ENCODE results near the gene ARHGEF19. TPM values are rescaled to one million over a fixed set of nuclear protein-coding genes. Genes with fewer than 3 reads are reported as not detected.

Gene ARHGEF19
- total RNA-seq, 1 experiment from 2014 or later, result 21.6 TPM

GRCh38 chr1:16252912-16253311, 40.5 kb upstream of the ARHGEF19 start:
- TF ChIP-seq REST (IDR thresholded peaks at IDR 0.05; ENCODE audit: insufficient read depth in 1 of 2, low read depth in 2 of 2, low read length in 1 of 2) (no peak), CTCF (IDR thresholded peaks at IDR 0.05) (no peak), POLR2AphosphoS5 (IDR thresholded peaks at IDR 0.05; ENCODE audit: low read depth, low read length) (no peak), SIN3A (IDR thresholded peaks at IDR 0.05; ENCODE audit: borderline replicate concordance, insufficient read depth, low read depth, low read length) (no peak), TCF7L2 (IDR thresholded peaks at IDR 0.05; ENCODE audit: low read depth, low read length) (no peak)
- BruUV-seq (replicated peaks), result no TSS peak
- ChIA-PET POLR2A (no interaction called here), CTCF (no interaction called here)
- Histone ChIP-seq H3K4me3 (ENCODE audit: low read depth in 2 of 2, low read length in 2 of 2) (no peak overlapping the region), H3K4me1 (ENCODE audit: control insufficient read depth, insufficient read depth, low read length) (peaks cover 6% of the 10 kb centered on the region), H3K27me3 (ENCODE audit: control insufficient read depth, insufficient read depth, low read length) (no peaks in the 10 kb centered on the region), H3K27ac (ENCODE audit: low read length) (no peak overlapping the region), H3K9me3 (ENCODE audit: control insufficient read depth, insufficient read depth, low read depth, low read length) (no peaks in the 10 kb centered on the region), H3K36me3 (ENCODE audit: control insufficient read depth, insufficient read depth, low read length) (peaks cover 13% of the 10 kb centered on the region)
- intact Hi-C loops (cut with micrococcal nuclease; ENCODE audit: unreplicated experiment), result no loop called here
- in situ Hi-C loops (cut with HindIII; ENCODE audit: low pct_unique_long_range_greater_than_20kb, low sequenced_read_pairs), result no loop called here
- DNase-seq (ENCODE audit: low read depth, low spot score) (no peak), ATAC-seq (no peak)

- ChIA-PET POLR2A (no interaction called here), CTCF (no interaction called here)
- no peak overlapping the region for H3K4me3 ChIP-seq (ENCODE audit: low read depth in 2 of 2, low read length in 2 of 2)
- peaks cover 6% of the 10 kb centered on the region for H3K4me1 ChIP-seq (ENCODE audit: control insufficient read depth, insufficient read depth, low read length)
- DNase-seq (ENCODE audit: low read depth, low spot score), result no peak
- H3K9me3 ChIP-seq (ENCODE audit: control insufficient read depth, insufficient read depth, low read depth, low read length), result no peaks in the 10 kb centered on the region
- intact Hi-C loops (cut with micrococcal nuclease; ENCODE audit: unreplicated experiment) (no loop called here), in situ Hi-C loops (cut with HindIII; ENCODE audit: low pct_unique_long_range_greater_than_20kb, low sequenced_read_pairs) (no loop called here)
- ATAC-seq, result no peak
- BruUV-seq (replicated peaks), result no TSS peak
- peaks cover 16% of the 10 kb centered on the region for H3K36me3 ChIP-seq (ENCODE audit: control insufficient read depth, insufficient read depth, low read length)
- H3K27ac ChIP-seq (ENCODE audit: low read length), result no peak overlapping the region
- TF ChIP-seq CTCF (IDR thresholded peaks at IDR 0.05) (no peak), TCF7L2 (IDR thresholded peaks at IDR 0.05; ENCODE audit: low read depth, low read length) (no peak), REST (IDR thresholded peaks at IDR 0.05; ENCODE audit: insufficient read depth in 1 of 2, low read depth in 2 of 2, low read length in 1 of 2) (no peak), SIN3A (IDR thresholded peaks at IDR 0.05; ENCODE audit: borderline replicate concordance, insufficient read depth, low read depth, low read length) (no peak), POLR2AphosphoS5 (IDR thresholded peaks at IDR 0.05; ENCODE audit: low read depth, low read length) (no peak)
- H3K27me3 ChIP-seq (ENCODE audit: control insufficient read depth, insufficient read depth, low read length), result no peaks in the 10 kb centered on the region
Observed at GRCh38 chr1:16251381-16251780, 38.9 kb upstream of the ARHGEF19 start.

All from Panc1 (cell line).